Stimulated activated CD4-positive, alpha-beta T cell treated with anti-CD3 and anti-CD28 coated beads, Interleukin-1b, Interleukin-23, amount 100 ng/mL, for 1 hour (primary cell): ENCODE results near the gene PPFIBP1.

Experiments used
- DNase-seq, 2 donors: peaks; one replicate each; pipeline ENCODE4 v3.0.0-alpha.2; 2020; ENCODE audit warnings: low read depth in 2 of 2

Gene PPFIBP1

GRCh38 chr12:27666510-27666909 is 142.5 kb downstream of the PPFIBP1 start:
- DNase-seq, result no peak

- no peak for DNase-seq
Measured at GRCh38 chr12:27667540-27667939, 143.5 kb downstream of the PPFIBP1 start.

- no peak for DNase-seq
Measured at GRCh38 chr12:27672051-27672450, 148.0 kb downstream of the PPFIBP1 start.

- DNase-seq, result no peak
Measured at GRCh38 chr12:27672643-27673042, 148.6 kb downstream of the PPFIBP1 start.

GRCh38 chr12:27673101-27673718 is 149.2 kb downstream of the PPFIBP1 start:
- DNase-seq, result no peak

GRCh38 chr12:27674989-27675388 is 151.0 kb downstream of the PPFIBP1 start:
- no peak for DNase-seq

- DNase-seq, result no peak
Measured at GRCh38 chr12:27680619-27681018, 156.6 kb downstream of the PPFIBP1 start.

GRCh38 chr12:27682534-27682933 is 158.5 kb downstream of the PPFIBP1 start:
- no peak for DNase-seq

- DNase-seq, result no peak
Measured at GRCh38 chr12:27685274-27685673, 161.3 kb downstream of the PPFIBP1 start.

- DNase-seq, result no peak
Measured at GRCh38 chr12:27686147-27686546, 162.1 kb downstream of the PPFIBP1 start.

- no peak for DNase-seq
Measured at GRCh38 chr12:27688671-27689070, 164.7 kb downstream of the PPFIBP1 start.

GRCh38 chr12:27689558-27690180 is 165.7 kb downstream of the PPFIBP1 start:
- no peak for DNase-seq

- DNase-seq, result no peak
Measured at GRCh38 chr12:27693403-27693802, 169.4 kb downstream of the PPFIBP1 start.

GRCh38 chr12:27695556-27696292 is 171.7 kb downstream of the PPFIBP1 start:
- DNase-seq, result no peak

GRCh38 chr12:27696293-27696652 is 172.3 kb downstream of the PPFIBP1 start, which contains the start of gene REP15:
REP15 (plus strand) TSS chr12:27696447; CDS start chr12:27696563, 116 bp downstream.
- no peak for DNase-seq

- no peak for DNase-seq
Measured at GRCh38 chr12:27696864-27697564, 173.0 kb downstream of the PPFIBP1 start.

GRCh38 chr12:27703720-27704452 is 179.9 kb downstream of the PPFIBP1 start:
- DNase-seq, result peak; percentile 23 to 33

- no peak for DNase-seq
Measured at GRCh38 chr12:27705263-27705662, 181.3 kb downstream of the PPFIBP1 start.

GRCh38 chr12:27707216-27707615 is 183.2 kb downstream of the PPFIBP1 start:
- no peak for DNase-seq

GRCh38 chr12:27709212-27709931 is 185.4 kb downstream of the PPFIBP1 start:
- no peak for DNase-seq
